GM21528 (cell line): ENCODE data around the gene TIMP3.

Experiments used
- ATAC-seq: cut with Tn5 transposase; IDR thresholded peaks from one replicate; pipeline ENCODE4 v1.9.1; 2021; ENCODE audit warnings: mild to moderate bottlenecking, moderate library complexity; ENCODE audit not compliant: unreplicated experiment, low FRiP score

The TIMP3 gene

DNA sequence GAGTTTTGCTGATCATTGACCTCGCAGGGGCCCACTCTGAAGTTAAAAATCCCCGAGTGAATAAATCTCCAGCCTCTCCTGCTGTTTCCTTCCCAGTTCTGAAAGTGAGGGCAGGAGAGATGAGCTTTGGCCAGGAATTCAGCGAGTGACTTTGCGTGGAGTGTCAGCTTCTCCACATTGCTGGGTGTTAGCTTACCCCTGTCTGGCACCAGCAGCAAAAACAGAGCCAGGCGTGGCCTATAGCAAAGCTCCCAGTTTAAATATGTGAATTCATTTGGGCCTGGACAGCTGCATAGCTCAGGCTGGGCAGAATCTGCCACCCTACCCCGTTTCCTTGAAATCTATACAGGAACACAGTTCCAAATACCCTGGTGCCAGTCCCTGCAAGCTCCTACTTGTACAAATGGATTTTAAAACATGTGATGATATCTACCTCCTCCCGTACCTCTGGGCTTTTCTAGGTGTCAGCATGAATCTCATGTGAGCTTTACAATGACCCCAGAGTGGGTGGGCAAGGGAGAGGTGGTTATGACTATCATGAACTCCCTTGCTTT is 25.6 kb downstream of the TIMP3 start:
- ATAC-seq: no peak

DNA sequence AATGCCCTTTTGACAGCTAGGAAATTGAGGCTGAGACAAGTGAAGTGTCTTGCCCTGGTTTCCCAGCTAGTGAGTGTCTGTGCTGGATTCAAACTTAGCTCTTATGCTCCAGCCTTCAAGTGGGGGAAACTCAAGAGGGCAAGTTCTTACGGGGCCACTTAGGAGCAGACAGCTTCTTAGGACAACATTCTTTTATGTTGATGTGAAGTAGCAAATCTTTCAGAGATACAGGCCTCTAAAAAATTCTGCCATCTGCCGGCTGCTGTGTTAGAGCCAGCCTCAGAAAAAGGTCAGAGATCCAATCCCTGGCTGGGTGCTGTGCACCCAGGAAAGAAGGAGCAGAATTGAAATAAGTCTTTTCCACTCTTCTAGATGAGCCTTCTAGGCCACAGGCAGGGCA is 26.6 kb downstream of the TIMP3 start:
- ATAC-seq: no peak

- no peak for ATAC-seq
Observed at GRCh38 chr22:32828561-32828960, 27.1 kb downstream of the TIMP3 start.

DNA sequence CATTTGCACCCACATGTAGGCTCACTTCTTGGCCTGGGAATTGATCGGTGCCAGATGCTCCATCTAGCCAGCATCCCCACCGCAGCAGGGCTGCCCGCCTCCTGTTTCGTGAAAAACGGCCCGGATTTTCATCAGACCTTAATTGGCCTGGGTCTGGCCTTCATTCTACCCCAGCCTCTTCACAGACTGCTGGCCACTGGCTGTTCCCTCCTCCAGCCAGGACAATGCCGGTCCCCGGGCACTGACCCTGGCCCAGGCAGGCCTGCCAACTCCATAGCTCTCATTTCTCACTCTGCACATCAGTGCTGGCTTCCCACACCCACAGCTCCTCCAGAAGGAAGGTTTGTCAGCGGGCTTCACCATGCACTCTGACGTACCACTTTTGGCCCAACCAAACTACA is 27.9 kb downstream of the TIMP3 start:
- no peak for ATAC-seq

GRCh38 chr22:32830473-32830872 is 29.0 kb downstream of the TIMP3 start:
- ATAC-seq: no peak

GRCh38 chr22:32830957-32831356 is 29.5 kb downstream of the TIMP3 start:
- ATAC-seq: no peak

DNA sequence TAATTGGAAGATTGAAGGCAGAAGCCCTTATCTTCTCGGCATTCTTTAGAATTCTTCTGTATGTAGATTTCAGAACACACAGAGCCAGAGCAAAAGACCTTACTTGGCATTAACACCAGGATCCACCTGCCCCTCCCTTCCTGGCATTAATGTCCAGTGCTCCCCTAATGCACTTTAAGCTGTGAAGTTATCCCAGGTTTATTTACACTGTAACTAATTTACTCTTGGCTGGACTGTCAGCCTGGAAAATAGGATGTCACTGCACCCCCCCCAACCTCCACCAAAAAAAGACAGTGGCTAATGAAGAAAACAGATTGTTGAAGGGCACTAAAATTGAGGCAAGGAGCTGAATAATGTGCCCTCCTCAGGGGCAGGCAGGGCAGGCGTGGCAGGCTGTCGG is 30.1 kb downstream of the TIMP3 start:
- ATAC-seq: no peak

- ATAC-seq: no peak
Observed at GRCh38 chr22:32832174-32832573, 30.7 kb downstream of the TIMP3 start.

DNA sequence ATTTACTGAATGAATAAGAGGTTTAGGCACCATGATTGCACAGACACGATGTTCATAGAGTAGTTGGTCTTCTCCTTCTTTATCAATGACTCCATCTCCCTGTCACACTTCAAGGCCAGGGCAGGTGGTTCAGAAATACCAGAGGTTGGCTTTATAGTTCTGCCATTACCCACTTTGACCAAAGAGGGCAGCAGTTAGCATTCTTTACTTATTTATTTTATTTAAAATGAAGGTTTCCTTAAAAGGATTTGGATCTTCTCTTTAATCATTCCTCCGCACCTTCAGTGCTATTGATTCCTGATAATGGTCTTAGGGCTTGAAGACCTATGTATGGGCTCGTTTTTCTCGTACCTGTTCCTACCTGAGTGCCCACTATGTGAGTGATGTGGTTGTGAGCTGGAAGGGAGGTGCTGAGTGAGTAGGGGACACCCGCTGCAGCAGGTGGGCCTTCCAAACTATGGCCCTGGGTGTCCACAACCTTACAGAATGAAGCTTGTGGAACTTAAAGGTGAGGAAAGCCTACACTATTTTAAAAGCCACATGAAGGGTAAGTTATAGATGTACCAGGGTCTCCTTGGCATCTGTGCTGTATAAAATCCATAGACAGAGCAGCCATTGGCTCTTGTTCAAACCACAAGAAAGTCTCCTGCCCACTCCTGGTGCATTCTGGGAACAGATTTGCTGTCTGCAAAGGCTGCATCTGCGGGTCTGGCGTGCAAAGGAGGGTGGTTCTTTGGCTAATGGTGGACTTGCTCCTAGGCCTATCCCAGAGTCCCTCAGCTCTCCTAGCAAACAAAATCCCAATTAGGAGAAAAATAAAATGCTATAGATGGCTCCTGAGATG is 35.0 kb downstream of the TIMP3 start:
- no peak for ATAC-seq

DNA sequence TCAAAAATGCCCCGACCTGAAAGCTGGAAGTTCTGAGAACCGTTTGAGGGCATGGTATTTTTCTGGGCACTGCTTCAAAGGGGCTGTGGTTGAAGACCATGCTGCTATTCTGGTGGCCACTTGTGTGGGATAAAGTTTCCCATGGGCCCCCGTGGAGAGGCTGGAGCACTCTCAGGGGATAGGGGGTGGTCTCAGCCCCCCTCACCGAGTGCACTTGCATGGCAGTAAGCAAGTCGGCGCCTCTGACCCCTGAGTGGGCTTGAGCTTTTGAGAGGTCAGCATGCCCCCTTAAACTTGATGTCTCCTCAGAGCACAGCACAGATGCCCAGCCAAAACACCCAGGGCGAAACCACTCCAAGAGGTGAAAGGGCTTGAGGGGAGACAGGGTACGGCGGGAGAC is 35.6 kb downstream of the TIMP3 start:
- ATAC-seq: no peak

- no peak for ATAC-seq
Observed at GRCh38 chr22:32837803-32838202, 36.3 kb downstream of the TIMP3 start.

DNA sequence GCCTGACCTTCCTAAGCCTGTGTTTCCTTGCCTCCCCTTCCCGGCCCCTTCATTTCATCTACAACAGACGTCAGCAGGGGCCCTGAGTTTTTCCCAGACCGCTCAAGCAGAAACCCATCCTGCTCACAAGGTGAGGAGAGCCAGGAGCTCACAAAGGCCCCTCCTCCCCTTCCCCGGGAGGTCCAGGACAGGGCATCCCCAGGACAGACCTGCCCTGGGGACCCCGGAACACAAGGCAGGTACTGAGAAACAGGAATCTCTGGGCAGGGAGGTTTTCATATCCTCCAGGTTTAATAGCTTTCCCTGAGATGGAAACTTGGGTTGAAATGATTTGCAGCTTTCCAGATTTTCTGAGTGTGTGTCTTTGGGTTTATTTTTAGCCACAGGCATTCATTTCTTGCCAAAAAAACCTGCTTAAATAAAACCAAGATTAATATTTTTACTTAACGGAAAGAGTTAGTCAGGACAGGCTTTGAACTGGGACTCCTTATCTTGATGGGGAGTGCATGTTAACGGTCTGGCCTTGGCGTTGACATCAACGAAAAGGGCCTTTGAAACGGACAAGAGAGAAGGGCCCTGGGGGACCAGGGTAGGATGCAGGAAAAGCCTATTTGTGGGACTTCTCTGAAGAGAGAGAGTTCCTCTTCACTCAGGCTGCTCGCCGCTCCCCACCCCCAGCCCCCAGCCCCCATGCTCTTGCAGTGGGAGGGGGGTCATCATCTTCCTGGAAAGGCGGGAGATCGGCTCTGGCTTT is 38.5 kb downstream of the TIMP3 start:
- no peak for ATAC-seq

GRCh38 chr22:32841175-32841574 is 39.7 kb downstream of the TIMP3 start:
- no peak for ATAC-seq

DNA sequence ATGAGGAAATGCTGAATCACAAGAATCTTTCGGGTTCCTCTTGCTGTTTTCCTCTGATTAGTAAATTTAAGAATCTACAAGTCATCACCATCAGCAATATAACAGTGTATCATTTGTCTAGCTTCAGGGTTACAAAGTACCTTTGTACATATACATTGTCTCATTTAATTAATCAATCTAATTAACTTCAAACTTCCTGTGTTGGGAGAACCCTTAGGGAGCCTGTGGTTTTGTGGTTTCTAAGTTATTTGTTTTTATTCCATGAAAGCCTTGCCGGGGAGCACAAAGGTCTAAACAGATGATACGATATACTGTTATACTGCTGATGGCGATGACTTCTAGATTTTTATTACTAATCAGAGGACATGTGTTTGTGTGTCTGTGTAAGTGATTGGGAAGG is 41.0 kb downstream of the TIMP3 start:
- ATAC-seq: no peak

- no peak for ATAC-seq
Observed at GRCh38 chr22:32843300-32843699, 41.8 kb downstream of the TIMP3 start.

- no peak for ATAC-seq
Observed at GRCh38 chr22:32844251-32844650, 42.7 kb downstream of the TIMP3 start.

DNA sequence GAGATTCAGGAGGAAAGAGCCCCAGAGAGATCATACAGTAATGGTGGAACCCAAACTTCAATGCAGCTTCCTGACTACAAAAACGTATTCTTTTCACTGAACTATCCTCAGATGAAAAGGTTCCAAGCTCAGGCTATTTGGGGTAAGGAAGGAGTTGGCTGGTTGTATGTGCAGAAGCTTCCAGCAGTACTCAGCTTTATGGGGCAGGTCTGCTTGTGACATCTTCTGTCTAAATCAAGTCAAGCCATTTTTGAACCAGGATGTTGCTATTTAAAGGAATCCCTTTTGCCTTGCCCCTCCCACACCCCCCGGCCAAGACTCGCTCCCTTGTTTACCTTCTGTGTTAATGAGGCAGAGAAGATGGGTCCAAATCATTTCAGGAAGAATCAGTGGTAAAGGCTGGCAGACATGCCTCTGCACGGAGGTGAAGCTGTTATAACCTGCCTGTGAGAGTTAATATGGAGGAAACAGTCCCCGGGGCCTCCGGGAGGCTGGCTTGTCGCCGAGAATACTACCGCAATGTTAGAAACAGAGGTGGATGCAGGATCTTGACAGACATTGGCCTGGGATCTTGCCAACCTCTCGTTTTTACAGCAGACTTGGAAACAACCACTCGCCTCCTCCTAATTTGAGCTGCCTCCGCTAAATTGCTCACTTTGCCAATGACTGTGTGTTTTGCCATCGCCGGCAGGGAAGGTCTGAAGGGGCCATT is 45.4 kb downstream of the TIMP3 start:
- ATAC-seq: no peak

DNA sequence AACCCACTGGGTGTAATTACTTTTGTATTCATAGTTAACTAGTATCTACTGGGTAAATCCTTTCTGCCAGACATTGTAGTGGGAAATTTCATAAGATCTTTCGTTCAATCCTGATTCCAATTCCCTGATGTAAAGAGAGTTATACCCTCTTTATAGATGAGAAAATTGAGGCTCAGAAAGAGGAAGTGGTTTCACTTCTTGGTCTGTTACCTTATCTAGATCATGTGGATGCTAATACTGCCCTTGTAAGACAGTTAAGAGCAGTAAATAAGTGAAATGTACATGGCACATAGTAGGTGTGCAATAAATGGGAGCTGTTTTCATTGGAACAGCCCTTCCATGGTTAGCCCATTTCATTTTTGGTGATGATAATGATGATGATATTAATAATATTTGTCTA is 46.7 kb downstream of the TIMP3 start:
- no peak for ATAC-seq

DNA sequence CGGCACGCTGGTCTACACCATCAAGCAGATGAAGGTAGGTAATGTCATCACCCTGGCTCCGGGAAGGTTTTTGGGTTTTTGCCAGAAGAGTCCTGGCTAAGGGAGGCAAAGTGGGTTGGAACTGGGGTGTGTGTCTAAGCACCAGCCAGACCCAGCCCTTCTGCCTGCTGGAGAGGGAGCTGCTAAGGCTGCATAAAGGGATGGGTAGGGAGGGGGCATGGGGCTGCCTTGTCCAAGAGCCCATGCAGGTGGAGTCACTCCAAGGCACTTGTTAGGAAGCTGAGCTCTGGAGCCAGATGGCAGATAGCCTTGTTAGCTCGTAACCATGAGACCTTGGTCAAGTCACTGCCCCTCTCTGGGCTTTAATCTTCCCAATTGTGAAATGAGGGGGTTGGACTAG is 48.0 kb downstream of the TIMP3 start:
- no peak for ATAC-seq

DNA sequence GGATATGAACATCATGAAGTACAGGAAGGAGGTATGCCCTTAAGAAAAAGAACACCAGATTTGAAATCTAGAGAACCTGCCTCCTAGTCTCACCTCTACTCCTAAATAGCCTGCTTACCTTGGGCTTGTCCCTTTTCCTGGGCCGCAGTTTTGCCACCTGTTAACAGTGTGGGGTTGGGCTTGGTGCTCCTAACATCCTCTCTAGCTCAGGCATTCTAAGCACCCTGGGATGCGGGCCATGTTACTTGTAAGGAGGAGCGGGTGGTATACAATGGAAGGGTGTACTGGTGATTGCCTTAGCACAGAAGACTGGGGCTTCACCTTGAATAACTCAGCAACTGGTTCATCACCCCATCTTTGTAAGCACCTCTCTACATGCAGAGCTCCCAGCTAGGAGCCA is 48.7 kb downstream of the TIMP3 start:
- no peak for ATAC-seq
